Naive thymus-derived CD4-positive, alpha-beta T cell (primary cell): Measurements from ENCODE around the gene FRAT1. TPM values are rescaled to one million over a fixed set of nuclear protein-coding genes. Genes with fewer than 3 reads are reported as not detected.

ENCODE experiments used
- ATAC-seq: fragments of 150-1000 bp; cut with Tn5 transposase; 2 replicates; pipeline ENCODE4 v1.10.0; 2021; ENCODE audit warnings: mild to moderate bottlenecking, moderate library complexity
- CTCF ChIA-PET: fragments of 350-600 bp; sonication (Branson Sonifier 250); formaldehyde crosslinking; loops from one replicate; lab custom pipeline; 2021; ENCODE audit warnings: antibody characterized with exemption; lab: Charles Lee
- POLR2A ChIA-PET: fragments of 350-600 bp; sonication (Branson Sonifier 250); formaldehyde crosslinking; loops from one replicate; lab custom pipeline; 2021; ENCODE audit warnings: antibody characterized with exemption, inconsistent platforms; lab: Charles Lee
- DNase-seq, 9 donors: peaks; one replicate each; pipeline versions ENCODE4 v3.0.0 to v3.0.0-alpha.2; 2020 to 2022; ENCODE audit warnings: mixed read lengths in 1 of 9
- H3K27ac ChIP-seq: one replicate; pipeline ENCODE4 v1.7.0; 2013; ENCODE audit warnings: mild to moderate bottlenecking, low read depth, low read length, moderate library complexity
- H3K27me3 ChIP-seq, 2 donors: one replicate each; pipeline ENCODE4 v1.7.0; 2013; ENCODE audit warnings: low read length in 2 of 2, mild to moderate bottlenecking in 2 of 2, moderate library complexity in 2 of 2; ENCODE audit not compliant: control insufficient read depth in 2 of 2, insufficient read depth in 2 of 2
- H3K36me3 ChIP-seq, 3 experiments: 1 replicate in 2 of 3; 2 replicates in 1 of 3; pipeline ENCODE4 v1.7.0; 2013; ENCODE audit warnings: low read length in 3 of 3, mild to moderate bottlenecking in 3 of 3, moderate library complexity in 1 of 3; ENCODE audit not compliant: insufficient read depth in 3 of 3, control insufficient read depth in 2 of 3
- H3K4me1 ChIP-seq, 2 donors: one replicate each; pipeline ENCODE4 v1.7.0; 2013; ENCODE audit warnings: low read length in 2 of 2, mild to moderate bottlenecking in 2 of 2, moderate library complexity in 1 of 2; ENCODE audit not compliant: control insufficient read depth in 2 of 2, insufficient read depth in 2 of 2
- H3K4me3 ChIP-seq: 2 replicates; pipeline ENCODE4 v1.7.0; 2013; ENCODE audit warnings: mild to moderate bottlenecking, low read length
- H3K9me3 ChIP-seq, 3 experiments: 1 replicate in 2 of 3; 2 replicates in 1 of 3; pipeline ENCODE4 v1.7.0; 2013; ENCODE audit warnings: low read length in 3 of 3; ENCODE audit not compliant: control insufficient read depth in 2 of 3
- H3K27ac Mint-ChIP-seq, 9 donors: one replicate each; pipeline ENCODE4 v1.8.0; 2020 to 2022; ENCODE audit warnings: mixed read lengths in 9 of 9, mild to moderate bottlenecking in 8 of 9, moderate library complexity in 5 of 9, inconsistent platforms in 2 of 9
- H3K27me3 Mint-ChIP-seq, 5 donors: one replicate each; pipeline ENCODE4 v1.8.0; 2021 to 2022; ENCODE audit warnings: mixed read lengths in 5 of 5, mild to moderate bottlenecking in 1 of 5
- H3K36me3 Mint-ChIP-seq, 5 donors: one replicate each; pipeline ENCODE4 v1.8.0; 2020 to 2022; ENCODE audit warnings: mixed read lengths in 5 of 5, mild to moderate bottlenecking in 3 of 5, inconsistent platforms in 1 of 5
- H3K4me1 Mint-ChIP-seq, 7 donors: one replicate each; pipeline ENCODE4 v1.8.0; 2020 to 2022; ENCODE audit warnings: mixed read lengths in 7 of 7, mild to moderate bottlenecking in 3 of 7, inconsistent platforms in 1 of 7
- H3K4me3 Mint-ChIP-seq, 10 donors: one replicate each; pipeline ENCODE4 v1.8.0; 2020 to 2022; ENCODE audit warnings: mild to moderate bottlenecking in 10 of 10, mixed read lengths in 10 of 10, moderate library complexity in 6 of 10, inconsistent platforms in 2 of 10
- H3K9me3 Mint-ChIP-seq, 11 donors: one replicate each; pipeline ENCODE4 v1.8.0; 2020 to 2022; ENCODE audit warnings: mixed read lengths in 11 of 11, mild to moderate bottlenecking in 4 of 11, inconsistent platforms in 1 of 11, moderate library complexity in 1 of 11
- intact Hi-C, 2 donors: fragments of 100-400 bp; cut with micrococcal nuclease; formaldehyde crosslinking; loops; one replicate each; pipeline ENCODE4 v1.15.1; 2023
- polyA plus RNA-seq, 2 donors: library from polyadenylated mRNA; unstranded; fragments of 300-500 nt; fragmentation: Illumina TruSeq; gene quantifications; one replicate each; pipeline ENCODE4 v1.2.3, GENCODE V29; 2021
- total RNA-seq, 6 experiments: library from RNA in 5 of 6; stranded (reverse) in 5 of 6; gene quantifications; 1 replicate in 5 of 6; 2 replicates in 1 of 6; pipeline ENCODE4 v1.2.3 and lab custom pipeline; 2021 to 2026

The FRAT1 gene
- total and polyA plus RNA-seq, 7 experiments from 2014 or later: 4.4 to 41.0 (median 18.9) TPM

DNA sequence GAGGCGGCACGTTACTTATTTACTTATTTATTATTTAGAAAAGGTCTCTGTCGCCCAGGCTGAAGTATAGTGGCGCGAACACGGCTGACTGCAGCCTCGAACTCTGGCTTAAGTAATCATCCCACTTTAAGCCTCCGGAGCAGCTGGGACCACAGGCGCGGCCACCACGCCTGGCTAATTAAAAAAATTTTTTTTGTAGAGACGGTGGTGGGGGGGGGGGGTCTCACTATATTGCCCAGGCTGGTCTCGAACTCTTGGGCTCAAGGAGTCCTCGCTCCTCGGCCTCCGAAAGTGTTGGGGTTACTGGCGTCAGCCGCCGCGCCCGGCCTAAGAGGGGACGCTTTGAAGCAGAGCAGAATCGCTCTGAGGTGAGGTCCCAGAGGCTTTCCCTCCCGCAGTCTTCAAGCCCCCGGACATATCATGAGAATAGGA lies 16.1 kb downstream of the FRAT1 start:
- POLR2A ChIA-PET: interaction anchor here (4.6 kb wide), 1 partner anchor 12 kb away, joined by 52 read pairs; no protein-coding TSS in a partner anchor
- Histone ChIP-seq H3K27me3 (no peaks in the 10 kb centered on the region), H3K4me1 (peaks cover 20 to 24% of the 10 kb centered on the region in 2 donors), H3K9me3 (no peaks in the 10 kb centered on the region), H3K4me3 (peak overlapping the region; percentile 78), H3K36me3 (peaks cover 0 to 6% (median 0%) of the 10 kb centered on the region in 3 experiments), H3K27ac (peak overlapping the region; percentile 97)
- CTCF ChIA-PET: interaction anchor here (1.0 kb wide), 1 partner anchor 62 kb away, joined by 3 read pairs; no protein-coding TSS in a partner anchor
- Mint-ChIP-seq H3K9me3 (no peaks in the 10 kb centered on the region), H3K4me1 (peaks cover 24 to 42% (median 36%) of the 10 kb centered on the region in 7 donors), H3K27me3 (peaks cover 0 to 36% (median 0%) of the 10 kb centered on the region in 5 donors), H3K4me3 (peak overlapping the region; percentile 35 to 98 (median 75)), H3K36me3 (peaks cover 0 to 11% (median 5%) of the 10 kb centered on the region in 5 donors), H3K27ac (peak overlapping the region in 8 of 9 donors; percentile 58 to 89 (median 72))
- DNase-seq: no peak
- intact Hi-C loops: loop anchor here (1.0 to 10.0 kb wide), 4 partner anchors 66 to 750 kb away; partner anchors contain the start of genes LCOR (in 1 of the 2), MMS19 (in 1 of the 2), RRP12 (in 1 of the 2) and TM9SF3 (in 1 of the 2)
- ATAC-seq: no peak

- H3K4me1 ChIP-seq: peaks cover 20 to 23% of the 10 kb centered on the region in 2 donors
- H3K4me3 ChIP-seq: no peak overlapping the region
- ChIA-PET CTCF (no interaction called here), POLR2A (no interaction called here)
- intact Hi-C loops: loop anchor here (5.0 to 10.0 kb wide), 2 partner anchors 504 to 751 kb away; partner anchors contain the start of genes LCOR (in 1 of the 2) and TM9SF3 (in 1 of the 2)
- peak overlapping the region; percentile 42 to 89 (median 68) for H3K27ac Mint-ChIP-seq
- peaks cover 23 to 38% (median 30%) of the 10 kb centered on the region in 7 donors for H3K4me1 Mint-ChIP-seq
- H3K27me3 ChIP-seq: no peaks in the 10 kb centered on the region
- no peaks in the 10 kb centered on the region for H3K9me3 ChIP-seq
- H3K4me3 Mint-ChIP-seq: peak overlapping the region; percentile 60 to 98 (median 74)
- no peaks in the 10 kb centered on the region for H3K9me3 Mint-ChIP-seq
- H3K36me3 Mint-ChIP-seq: peaks cover 0 to 11% (median 4%) of the 10 kb centered on the region in 5 donors
- peaks cover 0 to 5% (median 0%) of the 10 kb centered on the region in 3 experiments for H3K36me3 ChIP-seq
- H3K27me3 Mint-ChIP-seq: peaks cover 0 to 37% (median 0%) of the 10 kb centered on the region in 5 donors
- ATAC-seq (no peak), DNase-seq (peak in 1 of 9 donors; percentile 18)
- H3K27ac ChIP-seq: no peak overlapping the region
Measured at GRCh38 chr10:97336006-97336405, 16.9 kb downstream of the FRAT1 start.

DNA sequence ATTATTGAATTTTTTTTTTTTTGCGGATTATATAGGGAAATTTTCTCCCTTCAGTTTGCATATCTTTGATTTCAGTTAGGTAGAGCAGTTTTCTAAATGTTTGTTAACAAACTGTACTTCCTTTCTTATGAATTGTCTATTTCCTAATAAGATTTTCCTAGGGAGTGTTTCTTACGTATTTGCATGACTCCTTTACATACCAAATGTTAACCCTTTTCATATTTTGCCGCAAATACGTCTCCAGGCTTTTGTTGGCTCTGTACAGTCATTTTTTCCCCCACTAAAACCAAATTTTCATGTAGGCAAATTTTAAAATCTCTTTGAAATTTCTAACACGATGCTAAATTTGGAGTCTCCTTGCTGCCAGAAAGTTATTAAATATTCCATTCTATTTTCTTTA lies 17.4 kb downstream of the FRAT1 start:
- ATAC-seq (no peak), DNase-seq (no peak)
- H3K27me3 ChIP-seq: no peaks in the 10 kb centered on the region
- Mint-ChIP-seq H3K36me3 (peaks cover 0 to 7% (median under 1%) of the 10 kb centered on the region in 5 donors), H3K27ac (peak overlapping the region in 6 of 9 donors; percentile 61 to 89 (median 78)), H3K27me3 (peaks cover 0 to 40% (median 0%) of the 10 kb centered on the region in 5 donors), H3K4me1 (peaks cover 19 to 34% (median 26%) of the 10 kb centered on the region in 7 donors), H3K9me3 (no peaks in the 10 kb centered on the region), H3K4me3 (peak overlapping the region in 5 of 10 donors; percentile 68 to 98 (median 80))
- H3K9me3 ChIP-seq: no peaks in the 10 kb centered on the region
- intact Hi-C loops: loop anchor here (5.0 to 10.0 kb wide), 2 partner anchors 504 to 752 kb away; partner anchors contain the start of genes LCOR (in 1 of the 2) and TM9SF3 (in 1 of the 2)
- CTCF ChIA-PET: no interaction called here
- no peak overlapping the region for H3K4me3 ChIP-seq
- H3K4me1 ChIP-seq: peaks cover 15 to 19% of the 10 kb centered on the region in 2 donors
- H3K36me3 ChIP-seq: peaks cover 0 to 5% (median 0%) of the 10 kb centered on the region in 3 experiments
- POLR2A ChIA-PET: interaction anchor here (1.1 kb wide), 1 partner anchor 17 kb away, joined by 3 read pairs; no protein-coding TSS in a partner anchor
- no peak overlapping the region for H3K27ac ChIP-seq

DNA sequence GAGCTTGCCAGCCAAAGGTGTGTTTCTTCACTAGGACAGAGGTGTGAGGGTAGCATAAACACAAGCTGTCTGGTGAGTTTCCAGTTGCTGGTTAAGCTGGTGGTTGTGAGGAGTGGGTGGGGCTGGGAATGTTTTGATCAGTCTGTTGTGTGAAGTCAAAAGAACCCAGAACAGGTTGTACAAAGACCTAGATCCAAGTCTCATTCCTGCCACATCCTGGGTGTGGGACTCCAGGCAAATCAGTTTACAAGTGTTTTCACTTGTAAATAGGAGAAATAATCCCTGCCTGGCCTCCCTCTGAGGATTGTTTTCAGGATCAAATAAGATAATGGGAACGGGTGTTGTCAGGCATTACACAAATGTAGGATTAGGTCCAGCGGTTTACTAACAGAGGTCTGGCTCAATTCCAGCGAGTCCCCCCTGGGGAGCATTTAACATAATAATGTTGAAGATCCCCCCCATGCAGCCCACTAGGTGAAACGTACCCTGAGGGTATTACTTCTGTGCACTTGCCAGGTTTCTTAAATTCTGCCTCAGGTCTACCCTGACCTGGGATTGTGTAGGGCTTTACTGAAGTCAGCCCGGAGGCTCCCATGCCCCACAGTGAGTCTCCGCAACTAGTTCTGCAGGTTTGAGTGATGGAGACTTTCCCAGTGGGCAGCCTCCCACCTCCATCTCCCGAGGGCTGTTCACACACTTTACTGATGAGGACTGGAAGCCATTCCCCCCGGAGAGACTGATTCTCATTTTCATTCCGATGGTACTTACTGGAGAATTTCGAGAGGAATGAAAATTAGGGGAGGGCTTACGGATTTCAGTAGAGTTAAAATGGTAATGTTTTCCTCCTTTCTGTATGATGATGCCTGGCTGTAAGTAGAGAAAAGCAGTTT lies 18.1 kb downstream of the FRAT1 start:
- intact Hi-C loops: loop anchor here (5.0 to 10.0 kb wide), 2 partner anchors 505 to 752 kb away; partner anchors contain the start of genes LCOR (in 1 of the 2) and TM9SF3 (in 1 of the 2)
- H3K27ac ChIP-seq: no peak overlapping the region
- H3K36me3 Mint-ChIP-seq: peaks cover 0 to 7% (median 0%) of the 10 kb centered on the region in 5 donors
- CTCF ChIA-PET: no interaction called here
- H3K27me3 ChIP-seq: no peaks in the 10 kb centered on the region
- POLR2A ChIA-PET: interaction anchor here (1.1 kb wide), 1 partner anchor 17 kb away, joined by 3 read pairs; no protein-coding TSS in a partner anchor
- no peak for DNase-seq
- H3K4me1 ChIP-seq: peaks cover 11 to 12% of the 10 kb centered on the region in 2 donors
- H3K4me3 Mint-ChIP-seq: peak overlapping the region in 1 of 10 donors; percentile 16
- H3K9me3 ChIP-seq: no peaks in the 10 kb centered on the region
- no peak overlapping the region for H3K4me3 ChIP-seq
- peaks cover 14 to 26% (median 19%) of the 10 kb centered on the region in 7 donors for H3K4me1 Mint-ChIP-seq
- H3K36me3 ChIP-seq: peaks cover 0 to 5% (median 0%) of the 10 kb centered on the region in 3 experiments
- peak overlapping the region in 2 of 9 donors; percentile 15 to 62 for H3K27ac Mint-ChIP-seq
- peaks cover 0 to 46% (median 0%) of the 10 kb centered on the region in 5 donors for H3K27me3 Mint-ChIP-seq
- H3K9me3 Mint-ChIP-seq: no peaks in the 10 kb centered on the region
- no peak for ATAC-seq

GRCh38 chr10:97338041-97338440 lies 19.0 kb downstream of the FRAT1 start:
- Mint-ChIP-seq H3K36me3 (peaks cover 0 to 4% (median 0%) of the 10 kb centered on the region in 5 donors), H3K9me3 (no peaks in the 10 kb centered on the region), H3K4me3 (no peak overlapping the region), H3K27ac (no peak overlapping the region), H3K4me1 (peaks cover 6 to 18% (median 10%) of the 10 kb centered on the region in 7 donors), H3K27me3 (peaks cover 0 to 51% (median 0%) of the 10 kb centered on the region in 5 donors)
- Histone ChIP-seq H3K36me3 (peaks cover 0 to 5% (median 0%) of the 10 kb centered on the region in 3 experiments), H3K4me1 (peaks cover 3 to 4% of the 10 kb centered on the region in 2 donors), H3K27me3 (no peaks in the 10 kb centered on the region), H3K9me3 (no peaks in the 10 kb centered on the region), H3K4me3 (no peak overlapping the region), H3K27ac (no peak overlapping the region)
- ATAC-seq (no peak), DNase-seq (no peak)
- POLR2A ChIA-PET: no interaction called here
- CTCF ChIA-PET: no interaction called here
- intact Hi-C loops: loop anchor here (5.0 to 10.0 kb wide), 2 partner anchors 506 to 753 kb away; partner anchors contain the start of genes LCOR (in 1 of the 2) and TM9SF3 (in 1 of the 2)

- H3K27me3 Mint-ChIP-seq: peaks cover 0 to 48% (median 0%) of the 10 kb centered on the region in 5 donors
- H3K4me3 Mint-ChIP-seq: no peak overlapping the region
- DNase-seq (no peak), ATAC-seq (no peak)
- no peak overlapping the region for H3K4me3 ChIP-seq
- H3K36me3 Mint-ChIP-seq: peaks cover 0 to 4% (median 0%) of the 10 kb centered on the region in 5 donors
- no peaks in the 10 kb centered on the region for H3K36me3 ChIP-seq
- intact Hi-C loops: no loop called here
- no peaks in the 10 kb centered on the region for H3K9me3 ChIP-seq
- ChIA-PET CTCF (no interaction called here), POLR2A (no interaction called here)
- H3K27me3 ChIP-seq: no peaks in the 10 kb centered on the region
- no peaks in the 10 kb centered on the region for H3K4me1 ChIP-seq
- H3K9me3 Mint-ChIP-seq: no peaks in the 10 kb centered on the region
- no peak overlapping the region for H3K27ac ChIP-seq
- H3K27ac Mint-ChIP-seq: peak overlapping the region in 1 of 9 donors; percentile 63
- H3K4me1 Mint-ChIP-seq: peaks cover 0 to 4% (median 0%) of the 10 kb centered on the region in 7 donors
Measured at GRCh38 chr10:97341416-97341815, 22.3 kb downstream of the FRAT1 start.
